ENCODE results near the gene ADRM1.

The ADRM1 gene

GRCh38 chr20:62326959-62327725 lies 24.3 kb downstream of the ADRM1 start:
- DNase-seq = no peak

DNA sequence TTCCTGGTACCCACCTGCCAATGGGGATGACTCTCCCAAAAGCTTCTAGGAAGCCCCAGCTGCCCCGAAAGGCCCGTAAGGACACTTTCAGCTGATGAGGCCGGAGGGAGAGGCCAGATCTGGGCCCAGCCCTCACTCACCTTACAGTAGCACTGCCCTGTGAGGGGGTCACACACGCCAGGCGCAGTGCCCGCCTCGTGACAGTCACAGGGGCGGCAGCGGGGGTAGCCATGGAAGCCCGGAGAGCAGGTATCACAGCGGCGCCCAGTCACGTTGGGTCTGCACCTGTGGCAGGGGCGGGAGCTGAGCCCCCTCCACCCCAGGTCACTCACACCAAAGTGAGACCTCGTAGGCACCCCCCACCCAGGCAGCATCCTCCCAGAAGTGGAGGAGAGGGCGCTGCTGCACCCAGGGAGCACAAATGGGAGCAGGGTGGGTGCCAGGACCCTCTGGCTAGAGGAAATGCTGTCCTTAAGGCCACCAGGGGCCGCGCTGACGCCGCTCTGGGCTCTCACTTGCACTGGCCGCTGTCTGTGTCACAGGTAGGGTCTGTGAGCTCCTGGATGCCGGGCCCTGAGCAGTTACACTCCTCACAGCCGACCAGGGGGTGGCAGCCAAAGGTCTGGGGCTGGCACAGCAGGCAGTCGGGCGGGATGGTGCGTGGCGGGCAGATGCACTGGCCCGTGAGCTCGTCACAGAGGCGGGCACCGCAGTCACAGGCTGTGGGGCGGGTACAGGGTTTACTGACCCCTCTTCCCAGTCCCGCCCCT lies 25.1 kb downstream of the ADRM1 start:
- DNase-seq = no peak

- DNase-seq = no peak
These were observed 26.0 kb downstream of the ADRM1 start for GRCh38 chr20:62328684-62329388.

- DNase-seq = no peak
These were observed 26.9 kb downstream of the ADRM1 start for GRCh38 chr20:62329389-62330377.

DNA sequence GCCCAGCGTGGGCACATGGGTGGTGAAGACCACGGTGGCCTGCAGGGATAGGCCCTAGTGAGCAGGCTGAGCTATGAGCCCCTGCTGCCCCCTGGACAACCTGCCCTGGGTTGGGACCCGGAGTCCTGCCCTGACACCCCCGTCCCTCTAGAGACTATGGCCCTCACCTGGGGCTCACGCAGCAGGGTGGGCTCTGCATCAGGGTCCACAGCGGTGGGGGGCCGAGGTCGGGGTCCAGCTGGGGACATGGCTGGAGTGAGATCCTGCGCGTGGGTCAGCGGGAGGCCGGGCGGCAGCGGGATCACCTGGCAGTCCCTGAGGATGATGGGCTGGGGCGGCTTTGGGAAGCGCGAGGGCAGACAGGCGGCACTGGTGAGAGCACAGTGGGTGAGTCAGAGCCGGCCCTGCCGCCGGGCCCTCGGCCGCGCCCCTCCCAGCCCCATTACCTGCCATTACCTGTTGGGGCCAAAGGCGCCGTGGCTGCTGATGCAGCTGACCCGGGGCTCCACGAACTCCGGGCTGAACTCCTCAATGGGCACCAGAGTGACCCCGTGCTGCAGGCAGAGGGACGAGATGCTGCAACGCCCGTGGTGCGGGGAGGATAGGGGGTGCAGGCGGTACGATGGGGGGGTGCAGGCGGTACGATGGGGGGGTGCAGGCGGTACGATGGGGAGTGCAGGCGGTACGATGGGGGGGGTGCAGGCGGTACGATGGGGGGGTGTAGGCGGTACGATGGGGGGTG lies 27.9 kb downstream of the ADRM1 start:
- no peak for DNase-seq

DNA sequence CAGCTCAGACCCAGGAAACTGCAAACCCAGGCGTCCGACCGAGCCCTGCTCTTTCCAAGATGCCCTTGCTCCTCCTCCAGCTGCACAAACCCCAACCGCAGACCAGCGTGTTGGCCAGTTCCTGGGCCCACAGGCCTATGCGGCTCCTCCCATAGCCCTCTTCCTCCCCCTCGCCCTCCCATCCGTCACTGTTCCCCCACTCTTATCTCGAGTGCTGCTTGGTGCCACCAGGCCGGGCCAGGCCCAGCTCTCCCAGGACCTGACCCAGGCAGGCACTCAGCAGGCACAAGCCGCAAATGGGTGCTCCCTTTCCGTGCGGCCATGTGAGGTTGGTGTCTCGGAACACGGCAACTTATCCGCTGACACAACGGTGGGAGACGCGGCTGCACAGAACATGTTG lies 28.6 kb downstream of the ADRM1 start:
- no peak for DNase-seq

- no peak for DNase-seq
These were observed 29.6 kb downstream of the ADRM1 start for GRCh38 chr20:62332421-62332820.

- no peak for DNase-seq
These were observed 30.4 kb downstream of the ADRM1 start for GRCh38 chr20:62332989-62333819.

DNA sequence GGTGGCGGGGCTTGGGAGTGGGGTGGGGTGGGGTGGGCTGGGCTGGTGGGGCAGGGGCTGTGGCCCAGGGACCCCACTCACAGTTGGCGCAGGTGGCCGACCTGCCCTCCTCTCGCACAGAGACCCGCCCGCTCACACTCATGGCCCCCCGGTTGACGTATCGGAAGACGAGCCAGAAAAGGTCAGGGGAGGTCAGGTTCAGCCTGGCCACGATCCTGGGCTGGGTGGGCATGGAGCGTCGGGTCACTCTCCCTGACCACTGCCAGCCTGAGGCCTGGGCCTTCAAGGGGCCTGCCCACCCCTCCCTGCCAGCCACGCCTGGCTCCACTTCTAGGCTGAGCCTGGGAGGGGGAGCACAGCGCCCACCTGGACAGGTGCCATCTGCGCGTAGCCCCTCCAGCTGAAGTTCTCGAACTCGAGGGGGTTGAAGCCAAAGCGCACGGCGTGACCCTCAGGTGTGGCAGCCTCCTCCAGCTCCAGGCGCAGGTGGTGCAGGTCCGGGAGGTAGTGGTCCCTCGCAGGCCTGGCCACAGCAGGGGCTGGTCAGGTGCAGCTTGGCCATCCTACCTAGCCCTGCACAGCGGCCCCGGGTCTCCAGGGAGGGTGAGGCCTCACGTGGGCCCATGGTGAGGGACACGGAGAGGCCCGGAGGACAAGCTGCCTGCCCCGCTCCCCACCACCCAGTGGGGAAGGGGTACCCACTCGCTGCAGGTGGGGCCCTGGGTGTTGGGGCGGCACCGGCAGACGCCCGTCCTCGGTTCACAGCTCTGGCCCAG lies 31.2 kb downstream of the ADRM1 start:
- DNase-seq = no peak

- no peak for DNase-seq
These were observed 32.1 kb downstream of the ADRM1 start for GRCh38 chr20:62334881-62335280.

DNA sequence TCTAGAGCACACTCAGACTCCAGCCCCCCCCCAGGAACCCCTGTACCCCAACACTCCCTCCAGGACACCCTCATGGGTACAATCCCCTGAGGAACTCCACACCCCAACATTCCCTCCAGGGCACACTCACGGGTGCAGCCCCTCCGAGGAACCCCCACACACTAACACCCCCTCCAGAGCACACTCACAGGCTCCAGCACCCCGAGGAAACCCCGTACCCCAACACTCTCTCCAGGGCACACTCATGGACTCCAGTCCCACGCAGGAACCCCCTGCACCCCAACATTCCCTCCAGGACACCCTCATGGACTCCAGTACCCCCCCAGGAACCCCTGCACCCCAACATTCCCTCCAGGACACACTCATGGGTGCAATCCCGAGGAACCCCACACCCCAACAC lies 32.7 kb downstream of the ADRM1 start:
- DNase-seq = no peak

DNA sequence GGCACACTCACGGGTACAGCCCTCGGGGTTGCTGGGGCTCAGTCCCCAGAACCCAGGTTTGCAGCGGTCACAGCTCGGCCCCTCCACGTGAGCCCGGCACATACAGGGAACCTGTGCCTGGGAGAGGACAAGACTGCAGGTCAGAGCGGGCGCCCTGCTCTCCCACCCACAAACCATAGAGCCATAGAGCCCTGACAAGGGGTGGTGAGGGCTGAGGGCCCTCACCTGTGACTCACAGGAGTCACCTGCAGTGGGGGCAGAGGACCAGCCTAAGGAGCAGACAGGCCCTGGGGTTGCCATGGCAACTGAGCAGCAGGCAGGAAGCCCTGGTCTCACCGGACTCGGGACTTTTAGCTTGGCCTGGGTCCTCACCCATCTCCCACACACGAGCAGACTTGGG lies 33.5 kb downstream of the ADRM1 start:
- DNase-seq = no peak

DNA sequence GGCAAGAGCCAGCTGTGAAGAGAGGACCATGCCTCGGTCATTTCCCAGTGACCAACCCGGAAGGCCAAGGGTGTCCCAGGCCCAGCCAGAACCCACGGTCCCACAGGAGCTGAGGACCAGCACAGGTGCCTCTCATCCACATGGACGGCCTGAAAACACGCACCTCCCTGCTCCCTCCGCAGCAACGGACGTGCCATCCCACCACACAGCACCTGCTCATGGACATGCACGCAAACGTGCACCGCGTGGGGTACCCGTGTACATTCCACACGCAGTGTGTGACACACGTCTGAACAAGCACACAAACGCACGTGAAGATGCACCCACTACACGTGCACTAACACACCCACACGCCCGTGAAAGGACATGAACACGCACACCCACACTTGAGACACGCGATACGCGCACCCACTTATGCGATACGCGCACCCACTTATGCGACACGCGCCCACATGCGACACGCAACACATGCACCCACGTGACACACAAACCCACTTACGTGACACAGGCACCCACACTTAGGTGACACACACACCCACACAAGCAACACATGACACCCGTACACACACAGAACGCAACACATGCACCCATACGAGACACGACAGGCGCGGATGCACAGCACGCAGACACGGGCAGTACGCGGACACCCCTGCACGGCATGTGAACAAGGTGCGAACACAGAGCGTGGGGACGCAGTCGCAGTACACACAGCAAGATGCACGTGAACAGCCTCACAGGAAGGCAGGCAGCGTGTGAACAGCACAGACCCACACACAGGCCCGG lies 34.2 kb downstream of the ADRM1 start:
- no peak for DNase-seq

GRCh38 chr20:62337558-62338293 lies 34.9 kb downstream of the ADRM1 start:
- no peak for DNase-seq

DNA sequence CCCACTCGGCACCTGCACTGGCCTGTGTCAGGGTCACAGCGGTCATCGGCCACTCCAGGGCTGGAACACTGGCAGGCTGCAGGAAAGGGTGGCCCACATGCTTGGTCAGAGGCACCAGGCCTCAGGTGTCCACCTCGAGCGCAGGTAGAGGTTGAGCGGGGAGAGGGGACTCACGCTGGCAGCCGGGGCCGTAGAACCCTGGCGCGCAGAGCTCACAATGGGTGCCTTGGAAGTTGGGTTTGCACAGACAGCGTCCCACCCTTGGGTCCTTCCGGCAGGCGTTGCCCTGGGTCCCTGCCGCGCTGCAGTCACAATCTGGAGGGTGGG lies 35.5 kb downstream of the ADRM1 start:
- DNase-seq = no peak

DNA sequence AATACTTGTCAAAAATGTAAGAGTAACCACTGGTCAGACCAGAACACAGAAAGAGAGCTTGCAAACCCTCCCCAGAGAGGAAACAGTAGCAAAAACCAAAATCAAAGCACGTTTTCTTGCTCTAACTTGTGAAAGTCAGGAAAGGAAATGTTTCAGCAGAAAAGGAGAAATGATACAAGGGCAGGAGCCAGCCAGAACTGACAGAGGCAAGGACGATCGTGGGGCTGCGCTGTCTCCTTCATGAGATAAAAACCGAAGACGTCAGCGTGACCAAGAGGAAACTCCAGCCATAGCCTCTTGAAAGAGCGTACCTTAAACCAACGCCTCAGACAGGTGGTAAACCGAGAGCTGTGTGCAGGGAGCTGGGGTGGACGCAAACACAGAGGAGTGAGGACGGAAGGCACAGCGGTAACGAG lies 36.9 kb downstream of the ADRM1 start:
- no peak for DNase-seq

DNA sequence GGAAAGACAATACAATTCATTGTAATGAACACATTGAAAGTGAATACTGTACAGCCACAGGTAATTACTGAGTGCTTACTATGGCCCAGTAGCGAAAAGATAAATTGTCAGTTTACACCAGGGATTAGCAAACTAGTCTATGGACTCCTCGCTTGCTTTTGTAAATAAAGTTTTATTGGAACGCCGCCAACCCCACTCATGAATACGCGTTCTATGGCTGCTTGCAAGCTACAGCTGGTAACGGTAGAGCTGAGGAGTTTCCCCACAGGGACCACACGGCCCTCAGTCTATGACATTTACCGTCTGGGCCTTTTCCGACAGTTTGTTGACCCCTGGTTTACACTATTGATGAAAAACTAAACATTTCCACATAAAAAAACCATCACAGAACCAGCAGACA lies 40.1 kb downstream of the ADRM1 start:
- no peak for DNase-seq

DNA sequence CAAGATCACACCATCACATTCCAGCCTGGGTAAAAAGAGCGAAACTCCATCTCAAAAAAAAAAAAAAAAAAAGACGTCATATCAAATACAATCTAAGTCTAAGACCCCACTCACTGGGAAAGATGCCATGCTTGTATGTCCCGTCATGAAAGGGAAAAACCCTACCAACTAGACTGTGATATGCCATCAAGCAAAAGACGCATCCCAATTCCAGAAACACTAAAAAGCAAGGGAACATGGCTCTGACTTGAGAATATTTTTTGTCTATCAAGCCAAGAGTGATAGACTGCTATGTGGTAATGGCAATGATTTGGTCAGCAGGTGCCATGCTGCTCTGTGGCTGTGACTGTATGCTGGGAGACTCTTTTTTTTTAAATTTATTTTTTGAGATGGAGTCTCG lies 41.3 kb downstream of the ADRM1 start:
- DNase-seq = no peak

- no peak for DNase-seq
These were observed 42.0 kb downstream of the ADRM1 start for GRCh38 chr20:62344782-62345181.
